SK-N-SH (cell line): ENCODE data around the gene OSBPL2.

Experiments used
- EZH2phosphoT487 ChIP-seq: fragments of 200-600 bp; sonication (generic); IDR thresholded peaks from 2 replicates; pipeline ENCODE4 v1.6.1; 2017; ENCODE audit warnings: low read depth, mixed run types, mild to moderate bottlenecking, antibody characterized with exemption, moderate library complexity, borderline replicate concordance
- MXI1 ChIP-seq: IDR thresholded peaks from 2 replicates; pipeline ENCODE4 v1.6.1; 2012; ENCODE audit warnings: mild to moderate bottlenecking, low read depth, low read length, improper control_type of control experiment
- POLR2AphosphoS5 ChIP-seq: IDR thresholded peaks from 2 replicates; pipeline ENCODE4 v1.6.1; 2012; ENCODE audit warnings: low read depth, low read length
- RXRA ChIP-seq: IDR thresholded peaks from 2 replicates; pipeline ENCODE4 v1.4.0; 2012; ENCODE audit warnings: low read depth, mild to moderate bottlenecking, borderline replicate concordance
- SMC3 ChIP-seq: IDR thresholded peaks from 2 replicates; pipeline ENCODE4 v1.6.1; 2012; ENCODE audit warnings: low read depth, low read length, improper control_type of control experiment
- YY1 ChIP-seq: IDR thresholded peaks from 2 replicates; pipeline ENCODE4 v1.4.0; 2012; ENCODE audit warnings: low read depth, mild to moderate bottlenecking
- TF ChIP-seq, protein P1 (sequence below): fragments of 200-600 bp; sonication (generic); IDR thresholded peaks from 2 replicates; pipeline ENCODE4 v1.6.1; 2017; ENCODE audit warnings: antibody characterized with exemption, mild to moderate bottlenecking, moderate library complexity
- TF ChIP-seq, protein P2 (sequence below): IDR thresholded peaks from 2 replicates; pipeline ENCODE4 v1.6.1; 2012; ENCODE audit warnings: mild to moderate bottlenecking, low read depth, low read length, moderate library complexity
- TF ChIP-seq, protein P3 (sequence below): IDR thresholded peaks from 2 replicates; pipeline ENCODE4 v1.4.0; 2012; ENCODE audit warnings: low read depth, borderline replicate concordance

DNA sequence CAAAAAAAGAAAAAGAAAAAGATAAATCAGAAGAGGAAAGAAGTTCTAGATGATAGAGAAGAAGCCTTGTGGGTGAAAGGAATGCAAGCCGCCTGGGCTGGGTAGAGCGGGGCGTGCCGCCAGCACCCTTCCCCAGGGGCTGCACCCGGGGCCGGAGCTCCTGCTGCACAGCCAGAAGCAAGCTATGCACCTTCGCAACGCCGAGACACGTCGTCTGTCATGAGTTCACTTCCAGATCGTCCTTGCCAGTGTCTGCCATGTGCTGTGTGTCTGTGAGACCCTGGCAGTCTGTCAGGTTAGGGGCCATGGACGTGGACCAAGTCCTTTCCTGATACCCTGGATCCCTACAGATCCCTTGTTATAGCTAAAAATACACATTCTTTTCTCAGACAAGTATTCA, 38.9 kb downstream of the OSBPL2 start:
- TF ChIP-seq, protein P1, sequence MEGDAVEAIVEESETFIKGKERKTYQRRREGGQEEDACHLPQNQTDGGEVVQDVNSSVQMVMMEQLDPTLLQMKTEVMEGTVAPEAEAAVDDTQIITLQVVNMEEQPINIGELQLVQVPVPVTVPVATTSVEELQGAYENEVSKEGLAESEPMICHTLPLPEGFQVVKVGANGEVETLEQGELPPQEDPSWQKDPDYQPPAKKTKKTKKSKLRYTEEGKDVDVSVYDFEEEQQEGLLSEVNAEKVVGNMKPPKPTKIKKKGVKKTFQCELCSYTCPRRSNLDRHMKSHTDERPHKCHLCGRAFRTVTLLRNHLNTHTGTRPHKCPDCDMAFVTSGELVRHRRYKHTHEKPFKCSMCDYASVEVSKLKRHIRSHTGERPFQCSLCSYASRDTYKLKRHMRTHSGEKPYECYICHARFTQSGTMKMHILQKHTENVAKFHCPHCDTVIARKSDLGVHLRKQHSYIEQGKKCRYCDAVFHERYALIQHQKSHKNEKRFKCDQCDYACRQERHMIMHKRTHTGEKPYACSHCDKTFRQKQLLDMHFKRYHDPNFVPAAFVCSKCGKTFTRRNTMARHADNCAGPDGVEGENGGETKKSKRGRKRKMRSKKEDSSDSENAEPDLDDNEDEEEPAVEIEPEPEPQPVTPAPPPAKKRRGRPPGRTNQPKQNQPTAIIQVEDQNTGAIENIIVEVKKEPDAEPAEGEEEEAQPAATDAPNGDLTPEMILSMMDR, result no peak
- TF ChIP-seq EZH2phosphoT487 (no peak), RXRA (no peak), POLR2AphosphoS5 (no peak), MXI1 (no peak), YY1 (no peak), SMC3 (no peak)
- TF ChIP-seq, protein P2, sequence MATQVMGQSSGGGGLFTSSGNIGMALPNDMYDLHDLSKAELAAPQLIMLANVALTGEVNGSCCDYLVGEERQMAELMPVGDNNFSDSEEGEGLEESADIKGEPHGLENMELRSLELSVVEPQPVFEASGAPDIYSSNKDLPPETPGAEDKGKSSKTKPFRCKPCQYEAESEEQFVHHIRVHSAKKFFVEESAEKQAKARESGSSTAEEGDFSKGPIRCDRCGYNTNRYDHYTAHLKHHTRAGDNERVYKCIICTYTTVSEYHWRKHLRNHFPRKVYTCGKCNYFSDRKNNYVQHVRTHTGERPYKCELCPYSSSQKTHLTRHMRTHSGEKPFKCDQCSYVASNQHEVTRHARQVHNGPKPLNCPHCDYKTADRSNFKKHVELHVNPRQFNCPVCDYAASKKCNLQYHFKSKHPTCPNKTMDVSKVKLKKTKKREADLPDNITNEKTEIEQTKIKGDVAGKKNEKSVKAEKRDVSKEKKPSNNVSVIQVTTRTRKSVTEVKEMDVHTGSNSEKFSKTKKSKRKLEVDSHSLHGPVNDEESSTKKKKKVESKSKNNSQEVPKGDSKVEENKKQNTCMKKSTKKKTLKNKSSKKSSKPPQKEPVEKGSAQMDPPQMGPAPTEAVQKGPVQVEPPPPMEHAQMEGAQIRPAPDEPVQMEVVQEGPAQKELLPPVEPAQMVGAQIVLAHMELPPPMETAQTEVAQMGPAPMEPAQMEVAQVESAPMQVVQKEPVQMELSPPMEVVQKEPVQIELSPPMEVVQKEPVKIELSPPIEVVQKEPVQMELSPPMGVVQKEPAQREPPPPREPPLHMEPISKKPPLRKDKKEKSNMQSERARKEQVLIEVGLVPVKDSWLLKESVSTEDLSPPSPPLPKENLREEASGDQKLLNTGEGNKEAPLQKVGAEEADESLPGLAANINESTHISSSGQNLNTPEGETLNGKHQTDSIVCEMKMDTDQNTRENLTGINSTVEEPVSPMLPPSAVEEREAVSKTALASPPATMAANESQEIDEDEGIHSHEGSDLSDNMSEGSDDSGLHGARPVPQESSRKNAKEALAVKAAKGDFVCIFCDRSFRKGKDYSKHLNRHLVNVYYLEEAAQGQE, result no peak
- TF ChIP-seq, protein P3, sequence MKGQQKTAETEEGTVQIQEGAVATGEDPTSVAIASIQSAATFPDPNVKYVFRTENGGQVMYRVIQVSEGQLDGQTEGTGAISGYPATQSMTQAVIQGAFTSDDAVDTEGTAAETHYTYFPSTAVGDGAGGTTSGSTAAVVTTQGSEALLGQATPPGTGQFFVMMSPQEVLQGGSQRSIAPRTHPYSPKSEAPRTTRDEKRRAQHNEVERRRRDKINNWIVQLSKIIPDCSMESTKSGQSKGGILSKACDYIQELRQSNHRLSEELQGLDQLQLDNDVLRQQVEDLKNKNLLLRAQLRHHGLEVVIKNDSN, result no peak
